PC-9 (cell line): Measurements from ENCODE around the gene INSR. TPM values are rescaled to one million over a fixed set of nuclear protein-coding genes. Genes with fewer than 3 reads are reported as not detected.

Experiments used
- BruUV-seq: library from RNA; stranded (reverse); fragments of 400-500 nt; replicated peaks from 2 replicates; lab custom pipeline; 2021; lab: Mats Ljungman, UMichigan
- CTCF ChIA-PET: fragments of 300-600 bp; sonication (Branson Sonifier 250); formaldehyde crosslinking; loops from one replicate; lab custom pipeline; 2022; ENCODE audit warnings: antibody characterized with exemption; lab: Charles Lee
- POLR2A ChIA-PET: fragments of 300-600 bp; sonication (Branson Sonifier 250); formaldehyde crosslinking; loops from one replicate; lab custom pipeline; 2022; ENCODE audit warnings: antibody characterized with exemption; ENCODE audit not compliant: unreplicated experiment; lab: Charles Lee
- DNase-seq, 2 experiments: peaks; one replicate each; pipeline versions ENCODE4 v3.0.0 to v3.0.0-alpha.2; 2015 to 2022; ENCODE audit warnings: mixed read lengths in 1 of 2
- H2AFZ ChIP-seq: fragments of 200-600 bp; sonication (generic); 2 replicates; pipeline ENCODE4 v1.8.1; 2017; ENCODE audit warnings: antibody characterized with exemption
- H3F3A ChIP-seq: fragments of 200-600 bp; sonication (generic); 2 replicates; pipeline ENCODE4 v1.8.1; 2017; ENCODE audit warnings: antibody characterized with exemption, mild to moderate bottlenecking, low read depth; ENCODE audit not compliant: insufficient read depth
- H3K27ac ChIP-seq: fragments of 200-600 bp; sonication (generic); 2 replicates; pipeline ENCODE4 v1.6.1; 2016; ENCODE audit warnings: mixed run types
- H3K27me3 ChIP-seq: fragments of 200-600 bp; sonication (generic); 2 replicates; pipeline ENCODE4 v1.6.1; 2016; ENCODE audit warnings: low read depth, mixed run types; ENCODE audit not compliant: insufficient read depth
- H3K36me3 ChIP-seq: fragments of 200-600 bp; sonication (generic); 2 replicates; pipeline ENCODE4 v1.6.1; 2016; ENCODE audit warnings: low read depth, mixed run types
- H3K4me1 ChIP-seq: fragments of 200-600 bp; sonication (generic); replicated peaks from 2 replicates; pipeline ENCODE4 v1.6.1; 2016; ENCODE audit warnings: mixed run types; ENCODE audit not compliant: insufficient read depth
- H3K4me2 ChIP-seq: fragments of 200-600 bp; sonication (generic); 2 replicates; pipeline ENCODE4 v1.6.1; 2017; ENCODE audit warnings: mixed run types
- H3K4me3 ChIP-seq: fragments of 200-600 bp; sonication (generic); 2 replicates; pipeline ENCODE4 v1.6.1; 2016; ENCODE audit warnings: mixed run types
- H3K79me2 ChIP-seq: fragments of 200-600 bp; sonication (generic); 2 replicates; pipeline ENCODE4 v1.6.1; 2017; ENCODE audit warnings: low read depth, mixed run types
- H3K9me2 ChIP-seq: fragments of 200-600 bp; sonication (generic); 2 replicates; pipeline ENCODE4 v1.8.1; 2017; ENCODE audit warnings: mild to moderate bottlenecking; ENCODE audit not compliant: insufficient read depth
- H3K9me3 ChIP-seq: fragments of 200-600 bp; sonication (generic); 2 replicates; pipeline ENCODE4 v1.8.1; 2016; ENCODE audit warnings: low read depth; ENCODE audit not compliant: insufficient read depth
- H4K20me1 ChIP-seq: fragments of 200-600 bp; sonication (generic); 2 replicates; pipeline ENCODE4 v1.8.1; 2017; ENCODE audit not compliant: insufficient read depth
- EZH2 ChIP-seq: fragments of 200-600 bp; sonication (generic); IDR thresholded peaks from 2 replicates; pipeline ENCODE4 v1.8.0; 2017; ENCODE audit warnings: antibody characterized with exemption, low read depth
- intact Hi-C: fragments of 100-400 bp; cut with micrococcal nuclease; formaldehyde crosslinking; loops from one replicate; pipeline ENCODE4 v1.10.0; 2022; ENCODE audit not compliant: unreplicated experiment
- total RNA-seq: library from RNA; stranded (reverse); gene quantifications from 2 replicates; pipeline ENCODE4 v1.2.3, GENCODE V29; 2021
- TF ChIP-seq, protein P1 (sequence below): fragments of 200-600 bp; sonication (generic); conservative IDR thresholded peaks from 2 replicates; pipeline ENCODE4 v1.6.1; 2017; ENCODE audit warnings: mixed run types, antibody characterized with exemption, mild to moderate bottlenecking, moderate library complexity

The INSR gene
- total RNA-seq, 1 experiment from 2014 or later, result 9.3 TPM

DNA sequence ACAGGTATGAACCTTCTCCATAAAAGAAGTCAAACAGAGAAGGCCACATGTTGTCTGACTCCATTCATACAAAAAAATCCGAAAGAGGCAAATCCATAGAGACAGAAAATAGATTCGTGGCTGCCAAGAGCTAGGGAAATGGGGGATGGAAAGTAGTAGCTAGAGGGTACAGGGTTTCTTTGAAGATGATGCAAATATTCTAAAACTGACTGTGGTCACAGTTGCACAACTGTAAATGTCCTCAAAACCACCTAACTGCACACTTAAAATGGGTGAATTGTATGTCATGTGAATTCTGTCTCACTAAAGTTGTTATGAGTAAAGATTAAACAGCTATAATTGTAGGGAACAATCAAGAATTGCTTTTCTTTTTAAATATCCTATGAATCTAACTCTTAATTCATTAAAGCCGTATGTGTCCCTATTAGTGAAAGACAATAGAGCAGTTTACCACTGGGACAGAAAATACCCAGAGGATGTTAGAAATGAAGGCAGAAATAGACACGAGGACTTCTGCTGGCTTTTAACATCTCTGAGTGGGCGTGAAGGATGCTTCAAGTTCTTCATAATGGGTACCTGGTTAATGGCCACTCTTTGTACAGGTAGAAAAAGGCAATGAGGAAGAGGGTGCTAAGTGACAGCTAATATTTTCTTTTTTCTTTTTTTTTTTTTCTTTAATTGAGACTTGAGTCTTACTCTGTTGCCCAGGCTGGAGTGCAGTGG is 21.2 kb downstream of the INSR start:
- no peak for DNase-seq
- TF ChIP-seq, protein P1, sequence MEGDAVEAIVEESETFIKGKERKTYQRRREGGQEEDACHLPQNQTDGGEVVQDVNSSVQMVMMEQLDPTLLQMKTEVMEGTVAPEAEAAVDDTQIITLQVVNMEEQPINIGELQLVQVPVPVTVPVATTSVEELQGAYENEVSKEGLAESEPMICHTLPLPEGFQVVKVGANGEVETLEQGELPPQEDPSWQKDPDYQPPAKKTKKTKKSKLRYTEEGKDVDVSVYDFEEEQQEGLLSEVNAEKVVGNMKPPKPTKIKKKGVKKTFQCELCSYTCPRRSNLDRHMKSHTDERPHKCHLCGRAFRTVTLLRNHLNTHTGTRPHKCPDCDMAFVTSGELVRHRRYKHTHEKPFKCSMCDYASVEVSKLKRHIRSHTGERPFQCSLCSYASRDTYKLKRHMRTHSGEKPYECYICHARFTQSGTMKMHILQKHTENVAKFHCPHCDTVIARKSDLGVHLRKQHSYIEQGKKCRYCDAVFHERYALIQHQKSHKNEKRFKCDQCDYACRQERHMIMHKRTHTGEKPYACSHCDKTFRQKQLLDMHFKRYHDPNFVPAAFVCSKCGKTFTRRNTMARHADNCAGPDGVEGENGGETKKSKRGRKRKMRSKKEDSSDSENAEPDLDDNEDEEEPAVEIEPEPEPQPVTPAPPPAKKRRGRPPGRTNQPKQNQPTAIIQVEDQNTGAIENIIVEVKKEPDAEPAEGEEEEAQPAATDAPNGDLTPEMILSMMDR, result no peak
- TF ChIP-seq EZH2, result no peak

DNA sequence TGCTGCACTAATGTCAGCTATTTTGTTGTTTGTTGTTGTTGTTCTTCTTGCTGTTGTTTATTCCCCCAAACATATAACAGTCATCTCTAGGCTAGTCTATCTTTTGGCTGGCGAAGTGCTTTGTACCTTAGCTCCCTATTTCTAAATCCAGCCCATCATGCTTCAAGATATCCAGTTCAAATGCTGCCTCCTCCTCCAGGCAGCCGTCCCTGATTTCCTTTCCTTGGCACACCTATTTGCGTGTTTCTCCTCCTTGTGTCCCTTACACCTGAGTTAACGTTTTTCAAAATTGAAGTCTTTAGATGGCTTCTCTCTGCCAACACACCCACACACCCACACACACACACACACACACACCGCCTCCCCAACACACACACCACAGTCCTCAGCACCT is 25.5 kb downstream of the INSR start:
- Histone ChIP-seq H3K36me3 (no peaks in the 10 kb centered on the region), H3K79me2 (no peaks in the 10 kb centered on the region), H3K9me2 (no peaks in the 10 kb centered on the region), H3F3A (0 out of 2 replicates have a peak, but pooled peaks cover 7% of the 10 kb centered on the region), H3K4me2 (peak overlapping the region; percentile 43), H4K20me1 (no peaks in the 10 kb centered on the region), H3K9me3 (no peaks in the 10 kb centered on the region), H3K4me1 (peaks cover 7% of the 10 kb centered on the region; the same call in 1 of the 2 replicates), H2AFZ (no peak overlapping the region), H3K4me3 (no peak overlapping the region), H3K27ac (no peak overlapping the region), H3K27me3 (no peaks in the 10 kb centered on the region)
- no peak for DNase-seq
- intact Hi-C loops, result no loop called here
- TF ChIP-seq EZH2, result no peak
- TF ChIP-seq, protein P1, result no peak
- POLR2A ChIA-PET, result no interaction called here
- no TSS peak for BruUV-seq
- CTCF ChIA-PET, result interaction anchor here (0.6 kb wide), 1 partner anchor 304 kb away, joined by 6 read pairs; no protein-coding TSS in a partner anchor

More for the DNA sequence above, 21.2 kb downstream of the INSR start:
- no peak overlapping the region for H3K4me2 ChIP-seq
- H2AFZ ChIP-seq, result no peak overlapping the region
- H3K4me1 ChIP-seq, result 0 out of 2 replicates have a peak, but pooled peaks cover 7% of the 10 kb centered on the region
- no peak overlapping the region for H3K4me3 ChIP-seq
- no peaks in the 10 kb centered on the region for H3K79me2 ChIP-seq
- H4K20me1 ChIP-seq, result no peaks in the 10 kb centered on the region
- no peaks in the 10 kb centered on the region for H3K9me2 ChIP-seq
- intact Hi-C loops, result no loop called here
- no peaks in the 10 kb centered on the region for H3K36me3 ChIP-seq
- 0 out of 2 replicates have a peak, but pooled peaks cover 5% of the 10 kb centered on the region for H3F3A ChIP-seq
- H3K27me3 ChIP-seq, result no peaks in the 10 kb centered on the region
- ChIA-PET POLR2A (no interaction called here), CTCF (interaction anchor here (0.6 kb wide), 1 partner anchor 64 kb away, joined by 3 read pairs; no protein-coding TSS in a partner anchor)
- H3K9me3 ChIP-seq, result no peaks in the 10 kb centered on the region
- no TSS peak for BruUV-seq
- H3K27ac ChIP-seq, result no peak overlapping the region

DNA sequence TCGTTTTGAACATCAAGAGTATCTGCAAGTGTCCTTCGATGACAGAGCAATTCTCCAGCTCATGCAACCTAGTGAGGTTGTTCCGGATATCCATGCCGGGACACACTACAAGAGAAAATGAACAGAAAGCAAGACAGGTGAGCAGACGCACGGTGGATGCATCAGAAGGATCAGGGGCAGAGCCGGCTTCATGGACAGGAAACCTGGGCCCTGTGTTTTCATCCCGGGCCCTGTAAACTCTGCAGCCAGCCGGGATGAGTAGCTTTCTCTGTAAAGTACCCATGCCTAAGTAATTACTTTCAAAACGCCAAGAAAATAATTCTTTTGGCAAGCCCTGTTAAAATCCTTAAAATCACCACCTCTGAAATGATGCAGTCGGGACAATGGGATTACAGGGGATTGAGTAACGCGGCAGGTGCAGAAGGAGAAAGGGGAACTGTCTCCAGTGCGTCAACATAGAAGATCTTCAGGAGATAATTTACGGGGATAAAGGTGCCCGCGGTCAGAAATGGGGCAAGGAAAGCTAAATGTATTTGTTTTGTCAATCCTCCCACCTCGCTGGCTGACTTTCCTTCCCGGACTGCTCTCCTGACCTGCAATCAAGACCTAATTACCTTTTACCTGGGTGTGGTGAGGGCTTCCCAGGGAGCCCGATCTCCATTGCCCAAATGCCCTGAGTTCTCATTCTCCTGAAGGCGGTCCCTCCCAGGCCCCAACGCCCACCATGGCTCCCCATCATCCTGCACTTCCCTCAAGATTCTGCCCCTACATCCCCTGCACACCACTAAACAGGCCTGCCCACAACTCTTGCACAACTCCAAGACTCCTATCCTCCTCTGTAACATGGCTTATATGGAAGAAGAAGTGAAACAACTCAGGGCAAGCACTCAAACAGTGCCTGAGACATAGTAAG is 26.2 kb downstream of the INSR start:
- Histone ChIP-seq H3K27me3 (no peaks in the 10 kb centered on the region), H2AFZ (no peak overlapping the region), H3K4me3 (no peak overlapping the region), H3K9me2 (no peaks in the 10 kb centered on the region), H4K20me1 (no peaks in the 10 kb centered on the region), H3K4me1 (peaks cover 7% of the 10 kb centered on the region; the same call in 1 of the 2 replicates), H3K79me2 (no peaks in the 10 kb centered on the region), H3K27ac (no peak overlapping the region), H3K9me3 (no peaks in the 10 kb centered on the region), H3F3A (0 out of 2 replicates have a peak, but pooled peaks cover 7% of the 10 kb centered on the region), H3K4me2 (peak overlapping the region; percentile 43), H3K36me3 (no peaks in the 10 kb centered on the region)
- no TSS peak for BruUV-seq
- POLR2A ChIA-PET, result no interaction called here
- peak in 1 of 2 experiments; percentile 63 for DNase-seq
- intact Hi-C loops, result no loop called here
- no peak for TF ChIP-seq EZH2
- TF ChIP-seq, protein P1, result no peak
- CTCF ChIA-PET, result interaction anchor here (0.6 kb wide), 1 partner anchor 304 kb away, joined by 6 read pairs; no protein-coding TSS in a partner anchor
